Psoas muscle (tissue), 8 donors: Measurements from ENCODE around the gene UBB. TPM values are rescaled to one million over a fixed set of nuclear protein-coding genes. Genes with fewer than 3 reads are reported as not detected.
A peak's percentile ranks its signal among the peaks of the same experiment; 100 is the strongest.

Experiments used
- ATAC-seq, 4 donors: fragments of 200-7000 bp; cut with Tn5 transposase; one replicate each; pipeline ENCODE4 v1.9.1; 2020; ENCODE audit warnings: moderate library complexity in 3 of 4, mild to moderate bottlenecking in 2 of 4
- DNase-seq, 2 donors: peaks; one replicate each; pipeline ENCODE4 v3.0.0-alpha.2; 2020
- H3K27ac ChIP-seq: fragments of 200-600 bp; one replicate; pipeline ENCODE4 v1.8.0; 2022
- H3K27me3 ChIP-seq, 3 donors: fragments of 200-600 bp in 1 of 3; one replicate each; pipeline versions ENCODE4 v1.6.1 to v1.8.0; 2013 to 2022; ENCODE audit warnings: low read length in 2 of 3, mild to moderate bottlenecking in 2 of 3, moderate library complexity in 1 of 3; ENCODE audit not compliant: insufficient read depth in 3 of 3
- H3K36me3 ChIP-seq, 2 donors: fragments of 200-600 bp in 1 of 2; one replicate each; pipeline versions ENCODE4 v1.6.1 to v1.8.0; 2013 to 2022; ENCODE audit warnings: low read depth in 1 of 2, mild to moderate bottlenecking in 1 of 2, moderate library complexity in 1 of 2; ENCODE audit not compliant: insufficient read depth in 1 of 2
- H3K4me1 ChIP-seq: fragments of 200-600 bp; one replicate; pipeline ENCODE4 v1.8.0; 2022
- H3K4me3 ChIP-seq: fragments of 200-600 bp; one replicate; pipeline ENCODE4 v1.8.0; 2022; ENCODE audit warnings: mild to moderate bottlenecking
- H3K9me3 ChIP-seq: fragments of 200-600 bp; one replicate; pipeline ENCODE4 v1.8.0; 2022
- WGBS, 3 donors: extraction: QIAGEN DNeasy Blood & Tissue Kit; methylation state at CpG; one replicate each; pipeline versions ENCODE4 v1.1.6 to v1.1.7; 2013; 5-methylcytosine and 5-hydroxymethylcytosine counted together
- intact Hi-C, 2 donors: fragments of 100-400 bp; cut with DNase I; formaldehyde crosslinking; loops; one replicate each; pipeline versions ENCODE4 v1.11.0 to v1.14.2; 2022
- polyA plus RNA-seq, 3 donors: library from polyadenylated mRNA; stranded (reverse); fragments of 200-250 nt; gene quantifications; one replicate each; pipeline ENCODE4 v1.2.3, GENCODE V29; 2013
- total RNA-seq, 4 donors: library from RNA; stranded (reverse); fragmentation: NEBNext Ultra II Directional in 2 of 4; extraction: Animal tissue kit (Norgen Biotek cat#: 25700) in 2 of 4; gene quantifications; one replicate each; pipeline versions ENCODE4 v1.2.1 to v1.2.4, GENCODE V29; 2021 to 2023
- TF ChIP-seq, protein P1 (sequence below): fragments of 200-600 bp; IDR thresholded peaks from one replicate; pipeline ENCODE4 v1.8.0; 2022; ENCODE audit warnings: antibody characterized with exemption
- donor health status: healthy with polysubstance abuse.
- donor health status: DM: no; HTN: no; CAD: no; lungs with moderate emphysema.
- donor health status: Bipolar disorder and iron deficiency.
- donor health status: healthy.
- donor health status: DM: yes; HTN: yes; CAD: no.
- donor health status: DM: no; HTN: no; CAD: no.
- donor health status: DM: no; HTN: no; CAD: no.
- donor health status: DM: yes; HTN: yes; CAD: no.

UBB gene
- total and polyA plus RNA-seq, 7 donors: 700 to 3,203 (median 1,893) TPM

DNA sequence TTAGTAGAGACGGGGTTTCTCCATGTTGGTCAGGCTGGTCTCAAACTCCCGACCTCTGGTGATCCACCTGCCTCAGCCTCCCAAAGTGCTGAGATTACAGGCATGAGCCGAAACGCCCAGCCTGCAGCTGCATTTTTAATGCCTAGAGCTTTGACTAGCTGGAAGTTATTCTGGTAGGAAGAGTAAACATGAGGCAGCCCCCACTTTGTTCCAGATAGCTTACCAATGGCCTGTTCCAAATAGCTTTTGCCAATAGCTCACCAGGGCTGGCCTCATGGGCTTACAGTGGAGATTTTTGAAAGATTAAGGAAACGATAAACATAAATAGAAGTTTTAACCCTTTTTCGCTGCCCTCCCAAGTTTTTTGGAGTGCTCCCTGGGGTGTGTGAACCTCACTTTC, 44.3 kb downstream of the UBB start:
- DNase-seq (no peak), ATAC-seq (no peak)
- no peaks in the 10 kb centered on the region for H3K4me1 ChIP-seq
- H3K9me3 ChIP-seq: no peaks in the 10 kb centered on the region
- intact Hi-C loops: no loop called here
- WGBS, 3 donors: 55 to 66% (median 59%) methylated on average over 6 of the region's 6 CpGs
- no peaks in the 10 kb centered on the region for H3K27me3 ChIP-seq
- H3K4me3 ChIP-seq: no peak overlapping the region
- no peak overlapping the region for H3K27ac ChIP-seq
- H3K36me3 ChIP-seq: peaks cover 0 to 15% of the 10 kb centered on the region in 2 donors
- TF ChIP-seq, protein P1, sequence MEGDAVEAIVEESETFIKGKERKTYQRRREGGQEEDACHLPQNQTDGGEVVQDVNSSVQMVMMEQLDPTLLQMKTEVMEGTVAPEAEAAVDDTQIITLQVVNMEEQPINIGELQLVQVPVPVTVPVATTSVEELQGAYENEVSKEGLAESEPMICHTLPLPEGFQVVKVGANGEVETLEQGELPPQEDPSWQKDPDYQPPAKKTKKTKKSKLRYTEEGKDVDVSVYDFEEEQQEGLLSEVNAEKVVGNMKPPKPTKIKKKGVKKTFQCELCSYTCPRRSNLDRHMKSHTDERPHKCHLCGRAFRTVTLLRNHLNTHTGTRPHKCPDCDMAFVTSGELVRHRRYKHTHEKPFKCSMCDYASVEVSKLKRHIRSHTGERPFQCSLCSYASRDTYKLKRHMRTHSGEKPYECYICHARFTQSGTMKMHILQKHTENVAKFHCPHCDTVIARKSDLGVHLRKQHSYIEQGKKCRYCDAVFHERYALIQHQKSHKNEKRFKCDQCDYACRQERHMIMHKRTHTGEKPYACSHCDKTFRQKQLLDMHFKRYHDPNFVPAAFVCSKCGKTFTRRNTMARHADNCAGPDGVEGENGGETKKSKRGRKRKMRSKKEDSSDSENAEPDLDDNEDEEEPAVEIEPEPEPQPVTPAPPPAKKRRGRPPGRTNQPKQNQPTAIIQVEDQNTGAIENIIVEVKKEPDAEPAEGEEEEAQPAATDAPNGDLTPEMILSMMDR: no peak

DNA sequence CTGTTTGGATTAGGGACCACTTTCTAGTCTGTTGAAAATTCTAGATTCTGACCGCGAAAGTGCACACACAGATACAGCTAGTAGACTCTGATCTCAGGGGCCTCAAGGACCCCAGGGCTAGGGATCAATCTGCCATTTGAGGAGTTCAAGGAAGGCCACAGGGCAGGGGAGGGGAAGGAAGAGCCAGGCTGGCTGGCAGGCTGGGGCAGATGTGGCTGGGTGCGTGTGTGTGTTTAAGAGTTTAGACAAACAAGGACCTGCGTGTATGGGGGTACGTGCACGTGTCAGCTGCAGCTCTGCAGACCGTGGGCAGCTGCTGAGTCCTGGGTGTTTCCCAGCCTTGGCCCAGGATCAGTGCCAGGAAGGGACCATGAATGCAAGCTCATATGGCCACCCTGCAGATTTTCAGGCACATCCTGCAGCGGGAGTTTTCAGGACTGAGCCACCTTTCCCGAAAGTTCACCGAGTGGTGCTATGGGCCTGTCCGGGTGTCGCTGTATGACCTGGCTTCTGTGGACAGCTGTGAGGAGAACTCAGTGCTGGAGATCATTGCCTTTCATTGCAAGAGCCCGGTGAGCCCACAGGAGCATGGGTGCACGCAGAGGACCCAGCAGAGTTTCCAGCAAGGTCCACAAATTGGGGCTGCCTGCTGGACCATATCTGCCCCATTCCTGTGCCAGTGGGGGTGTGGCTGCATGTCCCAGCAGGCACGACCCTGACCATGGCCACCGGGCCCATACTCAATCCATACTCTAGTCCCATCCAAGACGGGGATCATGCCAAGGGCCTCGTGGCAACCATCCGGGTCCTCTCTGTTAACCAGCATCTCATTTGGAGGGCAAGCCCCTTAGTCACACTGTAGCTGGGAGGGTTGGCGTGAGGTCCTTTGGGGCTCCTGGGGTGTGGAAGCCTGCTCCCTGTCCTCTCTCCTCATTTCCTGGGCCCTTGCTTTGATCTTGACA, 45.1 kb downstream of the UBB start:
- no peak overlapping the region for H3K27ac ChIP-seq
- H3K27me3 ChIP-seq: no peaks in the 10 kb centered on the region
- TF ChIP-seq, protein P1: no peak
- intact Hi-C loops: no loop called here
- H3K4me3 ChIP-seq: no peak overlapping the region
- WGBS, 3 donors: 46 to 71% (median 58%) methylated on average over 20 of the region's 20 CpGs
- no peaks in the 10 kb centered on the region for H3K4me1 ChIP-seq
- H3K36me3 ChIP-seq: peaks cover 0 to 15% of the 10 kb centered on the region in 2 donors
- DNase-seq: no peak
- no peak for ATAC-seq
- H3K9me3 ChIP-seq: no peaks in the 10 kb centered on the region

GRCh38 chr17:16427020-16427419, 46.1 kb downstream of the UBB start:
- intact Hi-C loops: no loop called here
- H3K4me1 ChIP-seq: no peaks in the 10 kb centered on the region
- ATAC-seq (no peak), DNase-seq (no peak)
- H3K9me3 ChIP-seq: no peaks in the 10 kb centered on the region
- H3K4me3 ChIP-seq: no peak overlapping the region
- H3K27me3 ChIP-seq: no peaks in the 10 kb centered on the region
- TF ChIP-seq, protein P1: no peak
- peaks cover 0 to 15% of the 10 kb centered on the region in 2 donors for H3K36me3 ChIP-seq
- H3K27ac ChIP-seq: no peak overlapping the region
- 90 to 95% (median 94%) methylated on average over 3 of the region's 3 CpGs for WGBS, 3 donors

DNA sequence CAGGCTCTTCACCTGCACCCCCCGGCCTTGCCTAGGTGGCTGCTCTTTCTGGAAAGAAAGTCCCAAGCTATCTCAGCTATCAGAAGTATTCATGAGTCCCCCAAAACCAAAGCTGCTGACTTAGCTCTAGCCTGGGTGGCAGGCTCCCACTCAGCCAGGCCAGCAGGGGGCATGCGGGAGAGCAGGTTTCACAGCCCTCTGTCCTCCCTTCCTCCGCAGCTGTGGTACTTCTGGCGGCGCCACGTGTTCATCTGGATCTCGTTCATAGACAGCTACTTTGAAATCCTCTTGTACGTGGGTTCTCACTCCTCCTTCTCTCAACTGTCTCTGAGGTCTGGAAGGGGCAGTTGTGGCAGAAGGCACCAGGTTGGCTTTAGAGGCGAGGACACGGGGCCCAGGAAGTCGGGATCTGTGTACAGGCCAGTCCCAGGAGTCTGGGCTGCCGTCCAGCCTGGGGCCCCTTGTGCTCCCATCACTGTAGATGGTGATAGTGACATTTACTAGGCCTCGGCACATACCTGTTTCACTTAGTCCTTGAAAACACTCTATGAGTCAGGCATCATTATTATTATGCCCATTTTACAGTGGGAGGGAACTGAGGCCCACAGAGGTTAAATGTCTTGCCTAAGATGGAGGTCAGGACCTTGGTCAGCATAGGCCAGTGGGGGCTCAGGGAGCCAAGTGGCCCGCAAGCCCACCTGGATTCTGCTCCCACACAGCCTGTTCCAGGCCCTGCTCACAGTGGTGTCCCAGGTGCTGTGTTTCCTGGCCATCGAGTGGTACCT, 47.4 kb downstream of the UBB start:
- no peaks in the 10 kb centered on the region for H3K4me1 ChIP-seq
- WGBS, 3 donors: 62 to 70% (median 66%) methylated on average over 15 of the region's 15 CpGs
- no peak overlapping the region for H3K27ac ChIP-seq
- no peak overlapping the region for H3K4me3 ChIP-seq
- H3K9me3 ChIP-seq: no peaks in the 10 kb centered on the region
- TF ChIP-seq, protein P1: peak; percentile 50
- ATAC-seq: peak; percentile 61 to 77 (median 70)
- peaks cover 0 to 4% of the 10 kb centered on the region in 2 donors for H3K36me3 ChIP-seq
- H3K27me3 ChIP-seq: no peaks in the 10 kb centered on the region
- intact Hi-C loops: no loop called here
- DNase-seq: peak; percentile 43 to 69
